WTC11 (cell line): ENCODE measurements around the gene ARHGAP8.

Source experiments
- ETV6 ChIP-seq: sonication (generic); formaldehyde crosslinking; IDR thresholded peaks from 2 replicates; pipeline ENCODE4 v1.8.1; 2022; ENCODE audit warnings: mild to moderate bottlenecking, missing genetic modification reagents
- NFYB ChIP-seq: sonication (generic); formaldehyde crosslinking; conservative IDR thresholded peaks from 2 replicates; pipeline ENCODE4 v1.8.0; 2022; ENCODE audit warnings: low read depth, missing genetic modification reagents
- RELA ChIP-seq: sonication (generic); formaldehyde crosslinking; IDR thresholded peaks from 2 replicates; pipeline ENCODE4 v1.8.1; 2022; ENCODE audit warnings: missing genetic modification reagents, mild to moderate bottlenecking, borderline replicate concordance
- TF ChIP-seq, protein P1 (sequence below): sonication (generic); formaldehyde crosslinking; conservative IDR thresholded peaks from 2 replicates; pipeline ENCODE4 v1.8.1; 2022; ENCODE audit warnings: mild to moderate bottlenecking, missing genetic modification reagents
- TF ChIP-seq, protein P2 (sequence below): fragments of 200-600 bp; IDR thresholded peaks from 2 replicates; pipeline ENCODE4 v1.8.0; 2022; ENCODE audit warnings: antibody characterized with exemption

DNA sequence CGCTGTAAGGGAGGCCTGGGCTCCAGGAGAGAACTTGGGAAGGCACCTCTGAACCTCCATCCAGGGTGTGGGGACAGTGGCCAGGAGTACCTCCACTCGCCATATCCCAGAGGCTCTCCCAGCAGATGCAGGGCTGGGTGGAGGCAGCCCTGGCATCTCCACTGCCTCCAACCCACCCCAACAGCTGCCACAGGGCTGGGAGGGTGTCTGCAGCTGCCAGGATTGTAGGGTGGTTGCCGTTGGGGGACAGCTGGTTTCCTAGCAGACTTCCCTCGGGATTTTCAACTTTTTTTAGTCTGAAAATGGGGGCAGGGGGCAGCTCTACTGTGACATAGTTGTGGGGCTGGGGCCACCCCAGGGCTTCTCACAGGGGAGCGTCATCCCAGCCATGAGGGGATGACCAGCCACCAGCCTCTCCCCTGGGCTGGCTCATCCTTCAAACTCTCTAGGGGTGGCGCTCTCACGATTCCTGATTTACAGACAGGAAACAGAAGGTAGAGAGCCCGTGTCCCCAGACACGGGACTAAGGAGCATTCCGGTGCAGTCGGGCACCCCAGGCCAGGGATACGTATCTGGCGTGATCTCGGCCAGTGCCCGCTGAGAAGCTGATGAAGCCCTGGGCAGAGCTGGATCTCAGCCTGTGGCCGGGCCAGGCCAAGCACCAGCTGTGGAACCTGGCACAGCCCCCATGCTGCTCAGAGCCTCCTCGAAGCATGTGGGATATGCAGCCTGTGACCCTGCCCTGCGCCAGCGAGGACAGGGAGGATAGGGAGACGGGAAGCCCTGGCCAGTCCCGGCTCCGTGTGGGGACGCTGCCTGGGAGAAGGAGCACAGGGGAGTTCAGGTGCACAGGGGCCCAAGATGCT lies 40.5 kb upstream of the ARHGAP8 start:
- TF ChIP-seq RELA (CRISPR knock-in tag) = no peak
- no peak for TF ChIP-seq ETV6
- no peak for TF ChIP-seq NFYB
- TF ChIP-seq, protein P1, sequence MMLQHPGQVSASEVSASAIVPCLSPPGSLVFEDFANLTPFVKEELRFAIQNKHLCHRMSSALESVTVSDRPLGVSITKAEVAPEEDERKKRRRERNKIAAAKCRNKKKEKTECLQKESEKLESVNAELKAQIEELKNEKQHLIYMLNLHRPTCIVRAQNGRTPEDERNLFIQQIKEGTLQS (CRISPR knock-in tag) = no peak
- TF ChIP-seq, protein P2, sequence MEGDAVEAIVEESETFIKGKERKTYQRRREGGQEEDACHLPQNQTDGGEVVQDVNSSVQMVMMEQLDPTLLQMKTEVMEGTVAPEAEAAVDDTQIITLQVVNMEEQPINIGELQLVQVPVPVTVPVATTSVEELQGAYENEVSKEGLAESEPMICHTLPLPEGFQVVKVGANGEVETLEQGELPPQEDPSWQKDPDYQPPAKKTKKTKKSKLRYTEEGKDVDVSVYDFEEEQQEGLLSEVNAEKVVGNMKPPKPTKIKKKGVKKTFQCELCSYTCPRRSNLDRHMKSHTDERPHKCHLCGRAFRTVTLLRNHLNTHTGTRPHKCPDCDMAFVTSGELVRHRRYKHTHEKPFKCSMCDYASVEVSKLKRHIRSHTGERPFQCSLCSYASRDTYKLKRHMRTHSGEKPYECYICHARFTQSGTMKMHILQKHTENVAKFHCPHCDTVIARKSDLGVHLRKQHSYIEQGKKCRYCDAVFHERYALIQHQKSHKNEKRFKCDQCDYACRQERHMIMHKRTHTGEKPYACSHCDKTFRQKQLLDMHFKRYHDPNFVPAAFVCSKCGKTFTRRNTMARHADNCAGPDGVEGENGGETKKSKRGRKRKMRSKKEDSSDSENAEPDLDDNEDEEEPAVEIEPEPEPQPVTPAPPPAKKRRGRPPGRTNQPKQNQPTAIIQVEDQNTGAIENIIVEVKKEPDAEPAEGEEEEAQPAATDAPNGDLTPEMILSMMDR = no peak
